Ramos (cell line): ENCODE data around the gene REPS1.

ENCODE experiments used
- in situ Hi-C: fragments of 300-500 bp; cut with MboI; formaldehyde crosslinking; loops from one replicate; pipeline ENCODE4 v1.14.3; 2022; ENCODE audit warnings: low sequenced_read_pairs; ENCODE audit not compliant: unreplicated experiment

Gene REPS1

GRCh38 chr6:138865480-138866109 lies 122.5 kb downstream of the REPS1 start:
- in situ Hi-C loops = no loop called here

- in situ Hi-C loops = no loop called here
Observed at GRCh38 chr6:138864343-138864890, 123.6 kb downstream of the REPS1 start.

- in situ Hi-C loops = no loop called here
Observed at GRCh38 chr6:138863321-138863720, 124.7 kb downstream of the REPS1 start.

- in situ Hi-C loops = no loop called here
Observed at GRCh38 chr6:138862456-138862855, 125.6 kb downstream of the REPS1 start.

GRCh38 chr6:138857775-138858174 lies 130.3 kb downstream of the REPS1 start:
- in situ Hi-C loops = no loop called here

- in situ Hi-C loops = no loop called here
Observed at GRCh38 chr6:138856654-138857053, 131.4 kb downstream of the REPS1 start.
